GM12878 (cell line): ENCODE data around the gene WHAMM. TPM values are rescaled to one million over a fixed set of nuclear protein-coding genes. Genes with fewer than 3 reads are reported as not detected.
A peak's percentile ranks its signal among the peaks of the same experiment; 100 is the strongest.

Source experiments
- CBX5 ChIP-seq: sonication (generic); IDR thresholded peaks from 2 replicates; pipeline ENCODE4 v1.6.1; 2016; ENCODE audit warnings: low read depth, moderate library complexity, mild to moderate bottlenecking, inconsistent platforms
- CEBPZ ChIP-seq: fragments of 150-350 bp; IDR thresholded peaks from 2 replicates; pipeline ENCODE4 v1.6.1; 2016; ENCODE audit warnings: low read depth, low read length
- E4F1 ChIP-seq: fragments of 450-650 bp; IDR thresholded peaks from 2 replicates; pipeline ENCODE4 v1.6.1; 2018; ENCODE audit warnings: borderline replicate concordance, mild to moderate bottlenecking; ENCODE audit not compliant: partially characterized antibody
- EED ChIP-seq: sonication (generic); IDR thresholded peaks from 2 replicates; pipeline ENCODE4 v1.6.1; 2016; ENCODE audit warnings: antibody characterized with exemption, low read depth
- ESRRA ChIP-seq: IDR thresholded peaks from 2 replicates; pipeline ENCODE4 v1.6.1; 2012; ENCODE audit warnings: mild to moderate bottlenecking, low read length, improper control_type of control experiment
- ETV6 ChIP-seq, 2 experiments: fragments of 450-650 bp in 1 of 2; IDR thresholded peaks in 1 of 2; conservative IDR thresholded peaks in 1 of 2; 2 replicates each; pipeline ENCODE4 v1.6.1; 2014; ENCODE audit warnings: antibody characterized with exemption in 1 of 2, borderline replicate concordance in 1 of 2, low read depth in 1 of 2, mild to moderate bottlenecking in 1 of 2, moderate library complexity in 1 of 2
- FOS ChIP-seq: IDR thresholded peaks from 3 replicates; pipeline ENCODE4 v1.6.1; 2011; ENCODE audit warnings: borderline replicate concordance; ENCODE audit not compliant: insufficient read length; ENCODE audit errors: extremely low read depth
- HDAC2 ChIP-seq: fragments of 200-600 bp; sonication (generic); IDR thresholded peaks from 2 replicates; pipeline ENCODE4 v1.6.1; 2017
- JUND ChIP-seq: IDR thresholded peaks from 2 replicates; pipeline ENCODE4 v1.6.1; 2012; ENCODE audit warnings: low read depth, mild to moderate bottlenecking, low read length, improper control_type of control experiment, moderate library complexity
- MTA2 ChIP-seq: fragments of 450-650 bp; IDR thresholded peaks from 2 replicates; pipeline ENCODE4 v1.6.1; 2016; ENCODE audit warnings: low read depth, mild to moderate bottlenecking, moderate library complexity
- MYB ChIP-seq: fragments of 150-350 bp; IDR thresholded peaks from 2 replicates; pipeline ENCODE4 v1.6.1; 2014; ENCODE audit warnings: mild to moderate bottlenecking, low read depth, low read length, borderline replicate concordance
- NFYB ChIP-seq: IDR thresholded peaks from 2 replicates; pipeline ENCODE4 v1.6.1; 2011; ENCODE audit warnings: low read depth, mild to moderate bottlenecking, low read length, improper control_type of control experiment, moderate library complexity; ENCODE audit not compliant: insufficient read depth
- PAX8 ChIP-seq: fragments of 450-650 bp; IDR thresholded peaks from 2 replicates; pipeline ENCODE4 v1.6.1; 2017; ENCODE audit warnings: mild to moderate bottlenecking, moderate library complexity
- PBX3 ChIP-seq: IDR thresholded peaks from 2 replicates; pipeline ENCODE4 v1.6.1; 2011; ENCODE audit warnings: mild to moderate bottlenecking, low read depth, low read length, moderate library complexity; ENCODE audit not compliant: insufficient replicate concordance
- RCOR1 ChIP-seq: conservative IDR thresholded peaks from 2 replicates; pipeline ENCODE4 v1.6.1; 2012; ENCODE audit warnings: low read depth, low read length, improper control_type of control experiment
- RELB ChIP-seq: fragments of 450-650 bp; IDR thresholded peaks from 2 replicates; pipeline ENCODE4 v1.6.1; 2017; ENCODE audit warnings: low read depth, mild to moderate bottlenecking, moderate library complexity
- SMAD1 ChIP-seq: fragments of 450-650 bp; IDR thresholded peaks from 2 replicates; pipeline ENCODE4 v1.6.1; 2018; ENCODE audit warnings: mild to moderate bottlenecking, low read depth; ENCODE audit not compliant: partially characterized antibody
- SPI1 ChIP-seq: IDR thresholded peaks from 2 replicates; pipeline ENCODE4 v1.6.1; 2011; ENCODE audit warnings: low read depth, mild to moderate bottlenecking, low read length, moderate library complexity, borderline replicate concordance; ENCODE audit not compliant: insufficient read depth
- STAT1 ChIP-seq: fragments of 450-650 bp; conservative IDR thresholded peaks from 2 replicates; pipeline ENCODE4 v1.6.1; 2014; ENCODE audit warnings: antibody characterized with exemption, mild to moderate bottlenecking
- ZNF217 ChIP-seq: fragments of 450-650 bp; IDR thresholded peaks from 2 replicates; pipeline ENCODE4 v1.6.1; 2017; ENCODE audit warnings: antibody characterized with exemption, mild to moderate bottlenecking
- polyA plus RNA-seq, 11 experiments: library from polyadenylated mRNA; depleted of rRNA in 4 of 11; unstranded in 6 of 11; stranded (reverse) in 5 of 11; fragments of >200 nt; fragmentation: Nextera tagmentation in 4 of 11; fragmentation: Illumina TruSeq in 1 of 11; extraction: Ambion mirVana in 4 of 11; extraction: Trizol in 1 of 11; gene quantifications; 1 replicate in 1 of 11; 2 replicates in 10 of 11; pipeline versions ENCODE4 v1.2.1 to v1.2.3, GENCODE V29; 2011 to 2016; ENCODE audit warnings: inconsistent platforms in 2 of 11, missing spikeins in 2 of 11, low read depth in 1 of 11
- total RNA-seq, 4 experiments: library from RNA; depleted of rRNA in 3 of 4; stranded (reverse); fragments of >200 nt in 3 of 4; fragmentation: Illumina TruSeq in 1 of 4; extraction: Trizol in 1 of 4; gene quantifications; 2 replicates each; pipeline versions ENCODE4 v1.2.1 to v1.2.3, GENCODE V29; 2013 to 2021
- TF ChIP-seq, protein P1 (sequence below): IDR thresholded peaks from 2 replicates; pipeline ENCODE4 v1.6.1; 2012; ENCODE audit warnings: low read length, inconsistent platforms

Gene WHAMM
- total and polyA plus RNA-seq, 10 of the 15 experiments (the other 5 are each of a cell fraction or from before 2014, with no cell fraction given): 0.87 to 6.7 (median 2.5) TPM

GRCh38 chr15:82805994-82806406, 3.4 kb upstream of the WHAMM start, which contains the start of gene FSD2 (continued):
- TF ChIP-seq FOS (no peak), PBX3 (peak; percentile 54), E4F1 (no peak), HDAC2 (no peak), MYB (no peak), STAT1 (no peak), NFYB (no peak), RCOR1 (no peak), ESRRA (no peak), CBX5 (no peak), ZNF217 (no peak), CEBPZ (no peak), PAX8 (no peak), EED (peak; percentile 48; the same call in 1 of the 2 replicates), MTA2 (peak; percentile 67), ETV6 (conservative IDR thresholded peaks at IDR 0.05 in 1 of 2, IDR thresholded peaks at IDR 0.05 in 1 of 2; ENCODE audit: borderline replicate concordance in 1 of 2, low read depth in 1 of 2) (peak in 1 of 2 experiments; percentile 51; a peak in 1 of 4 replicates), SPI1 (no peak), SMAD1 (no peak), JUND (no peak), RELB (peak; percentile 72; the same call in 1 of the 2 replicates)
- TF ChIP-seq, protein P1, sequence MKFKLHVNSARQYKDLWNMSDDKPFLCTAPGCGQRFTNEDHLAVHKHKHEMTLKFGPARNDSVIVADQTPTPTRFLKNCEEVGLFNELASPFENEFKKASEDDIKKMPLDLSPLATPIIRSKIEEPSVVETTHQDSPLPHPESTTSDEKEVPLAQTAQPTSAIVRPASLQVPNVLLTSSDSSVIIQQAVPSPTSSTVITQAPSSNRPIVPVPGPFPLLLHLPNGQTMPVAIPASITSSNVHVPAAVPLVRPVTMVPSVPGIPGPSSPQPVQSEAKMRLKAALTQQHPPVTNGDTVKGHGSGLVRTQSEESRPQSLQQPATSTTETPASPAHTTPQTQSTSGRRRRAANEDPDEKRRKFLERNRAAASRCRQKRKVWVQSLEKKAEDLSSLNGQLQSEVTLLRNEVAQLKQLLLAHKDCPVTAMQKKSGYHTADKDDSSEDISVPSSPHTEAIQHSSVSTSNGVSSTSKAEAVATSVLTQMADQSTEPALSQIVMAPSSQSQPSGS: peak; percentile 28; the same call in 1 of the 2 replicates
